GM23338 (cell line): ENCODE results near the gene OLR1. TPM values are rescaled to one million over a fixed set of nuclear protein-coding genes. Genes with fewer than 3 reads are reported as not detected.

Experiments
- ATAC-seq: fragments of 200-7000 bp; cut with Tn5 transposase; 3 replicates; pipeline ENCODE4 v1.9.1; 2020
- DNase-seq: peaks from one replicate; pipeline ENCODE4 v3.0.0-alpha.2; 2015; ENCODE audit warnings: low spot score
- H2AFZ ChIP-seq: fragments of 200-600 bp; sonication (generic); 2 replicates; pipeline ENCODE4 v1.8.0; 2016; ENCODE audit warnings: antibody characterized with exemption, mild to moderate bottlenecking, moderate library complexity
- H3F3A ChIP-seq: fragments of 200-600 bp; sonication (generic); replicated peaks from 2 replicates; pipeline ENCODE4 v1.8.0; 2017; ENCODE audit warnings: antibody characterized with exemption, mixed run types, low read depth
- H3K27ac ChIP-seq: fragments of 200-600 bp; sonication (generic); 2 replicates; pipeline ENCODE4 v1.6.1; 2016; ENCODE audit warnings: low read depth
- H3K27me3 ChIP-seq: fragments of 200-600 bp; sonication (generic); 2 replicates; pipeline ENCODE4 v1.8.0; 2016; ENCODE audit warnings: mild to moderate bottlenecking, mixed run types, moderate library complexity; ENCODE audit not compliant: insufficient read depth
- H3K36me3 ChIP-seq: fragments of 200-600 bp; sonication (generic); 2 replicates; pipeline ENCODE4 v1.8.0; 2016; ENCODE audit warnings: mild to moderate bottlenecking; ENCODE audit not compliant: insufficient read depth
- H3K4me1 ChIP-seq: fragments of 200-600 bp; sonication (generic); 2 replicates; pipeline ENCODE4 v1.8.0; 2016; ENCODE audit warnings: mild to moderate bottlenecking, moderate library complexity; ENCODE audit not compliant: insufficient read depth
- H3K4me2 ChIP-seq: fragments of 200-600 bp; sonication (generic); 2 replicates; pipeline ENCODE4 v1.7.1; 2017; ENCODE audit warnings: mixed run types
- H3K4me3 ChIP-seq: fragments of 200-600 bp; sonication (generic); 2 replicates; pipeline ENCODE4 v1.6.1; 2016; ENCODE audit warnings: mixed run types
- H3K79me2 ChIP-seq: fragments of 200-600 bp; sonication (generic); replicated peaks from 2 replicates; pipeline ENCODE4 v1.8.0; 2017; ENCODE audit warnings: mild to moderate bottlenecking; ENCODE audit not compliant: insufficient read depth
- H3K9me2 ChIP-seq: fragments of 200-600 bp; sonication (generic); 2 replicates; pipeline ENCODE4 v1.8.0; 2017; ENCODE audit not compliant: insufficient read depth
- H4K20me1 ChIP-seq: fragments of 200-600 bp; sonication (generic); replicated peaks from 2 replicates; pipeline ENCODE4 v1.8.0; 2017; ENCODE audit warnings: mild to moderate bottlenecking; ENCODE audit not compliant: insufficient read depth
- H3K27ac Mint-ChIP-seq: 2 replicates; pipeline ENCODE4 v1.8.0; 2020; ENCODE audit warnings: inconsistent platforms, mild to moderate bottlenecking, moderate library complexity, mixed read lengths
- H3K27me3 Mint-ChIP-seq: 3 replicates; pipeline ENCODE4 v1.8.0; 2022; ENCODE audit warnings: low read depth, mild to moderate bottlenecking, moderate library complexity, mixed read lengths, inconsistent platforms; ENCODE audit not compliant: insufficient read depth, poor library complexity
- H3K36me3 Mint-ChIP-seq: 3 replicates; pipeline ENCODE4 v1.8.0; 2021; ENCODE audit warnings: low read depth, mild to moderate bottlenecking, inconsistent platforms, moderate library complexity, mixed read lengths
- H3K4me1 Mint-ChIP-seq: 3 replicates; pipeline ENCODE4 v1.8.0; 2020; ENCODE audit warnings: mild to moderate bottlenecking, inconsistent platforms, mixed read lengths
- H3K4me3 Mint-ChIP-seq: 3 replicates; pipeline ENCODE4 v1.8.0; 2021; ENCODE audit warnings: moderate library complexity, mild to moderate bottlenecking, inconsistent platforms, mixed read lengths
- H3K9me3 Mint-ChIP-seq: 3 replicates; pipeline ENCODE4 v1.8.0; 2020; ENCODE audit warnings: moderate library complexity, mild to moderate bottlenecking, inconsistent platforms, mixed read lengths
- EZH2 ChIP-seq: fragments of 200-600 bp; sonication (generic); IDR thresholded peaks from one replicate; pipeline ENCODE4 v1.8.0; 2017; ENCODE audit warnings: antibody characterized with exemption, mild to moderate bottlenecking, low read depth; ENCODE audit not compliant: unreplicated experiment
- EZH2phosphoT487 ChIP-seq: fragments of 200-600 bp; sonication (generic); IDR thresholded peaks from one replicate; pipeline ENCODE4 v1.8.1; 2018; ENCODE audit warnings: antibody characterized with exemption; ENCODE audit not compliant: unreplicated experiment
- JUNB ChIP-seq: IDR thresholded peaks from one replicate; pipeline ENCODE4 v1.6.1; 2016; ENCODE audit warnings: antibody characterized with exemption; ENCODE audit not compliant: unreplicated experiment
- NANOG ChIP-seq: IDR thresholded peaks from 2 replicates; pipeline ENCODE4 v1.6.1; 2016; ENCODE audit warnings: antibody characterized with exemption, borderline replicate concordance
- STAT1 ChIP-seq: IDR thresholded peaks from one replicate; pipeline ENCODE4 v1.6.1; 2016; ENCODE audit warnings: antibody characterized with exemption; ENCODE audit not compliant: unreplicated experiment
- polyA plus RNA-seq: library from polyadenylated mRNA; unstranded; fragments of >200 nt; fragmentation: Nextera tagmentation; extraction: Ambion mirVana; gene quantifications from 2 replicates; pipeline ENCODE4 v1.2.1, GENCODE V29; 2016
- total RNA-seq: library from RNA; depleted of rRNA; stranded (reverse); fragments of >200 nt; shearing (Covaris generic); gene quantifications from 2 replicates; pipeline ENCODE4 v1.2.3, GENCODE V29; 2014
- TF ChIP-seq, protein P1 (sequence below): IDR thresholded peaks from one replicate; pipeline ENCODE4 v1.6.1; 2018; ENCODE audit warnings: antibody characterized with exemption; ENCODE audit not compliant: unreplicated experiment
- TF ChIP-seq, protein P2 (sequence below), 2 experiments: fragments of 200-600 bp in 1 of 2; sonication (generic) in 1 of 2; conservative IDR thresholded peaks; 2 replicates each; pipeline versions ENCODE4 v1.5.1 to v1.6.1; 2016 to 2017; ENCODE audit warnings: antibody characterized with exemption in 2 of 2, low read depth in 2 of 2, mild to moderate bottlenecking in 2 of 2, moderate library complexity in 1 of 2

Gene OLR1
- total and polyA plus RNA-seq, 2 experiments from 2014 or later = not detected

DNA sequence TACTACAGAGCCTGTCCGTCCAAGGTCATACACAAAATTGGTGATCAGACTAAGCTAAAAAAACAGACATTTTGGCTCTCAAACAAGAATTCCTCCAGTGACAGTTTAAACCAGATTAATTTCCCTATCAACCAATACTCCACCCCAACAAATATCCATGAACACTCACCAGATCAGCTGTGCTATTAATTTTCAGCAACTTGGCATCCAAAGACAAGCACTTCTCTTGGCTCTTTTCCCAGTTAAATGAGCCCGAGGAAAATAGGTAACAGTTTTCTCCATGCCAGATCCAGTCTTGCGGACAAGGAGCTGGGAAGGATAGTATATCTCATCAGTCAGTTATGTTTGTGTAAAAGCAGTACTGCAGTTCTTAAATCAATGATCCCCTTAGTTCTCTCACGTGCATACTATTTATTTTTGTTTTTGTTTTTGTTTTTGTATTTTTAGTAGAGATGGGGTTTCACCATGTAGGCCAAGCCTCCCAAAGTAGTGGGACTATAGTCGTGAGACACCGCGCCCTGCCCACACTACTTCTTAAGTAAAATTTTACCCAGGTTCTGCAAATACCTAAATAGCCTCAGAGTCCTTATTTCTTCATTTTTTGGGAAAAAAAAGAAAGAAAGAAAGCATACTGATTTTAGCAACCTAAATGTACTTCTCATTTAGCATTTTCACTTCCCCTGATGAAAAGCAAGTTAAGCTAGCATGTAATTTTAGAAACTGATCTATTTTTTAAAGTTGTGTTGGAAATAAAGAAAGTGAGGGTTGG, 11.1 kb downstream of the OLR1 start:
- Histone ChIP-seq H3K27me3 (no peaks in the 10 kb centered on the region), H3K4me3 (no peak overlapping the region), H3K36me3 (no peaks in the 10 kb centered on the region), H4K20me1 (no peaks in the 10 kb centered on the region), H2AFZ (peak overlapping the region; percentile 77; the same call in 1 of the 2 replicates), H3K4me2 (no peak overlapping the region), H3K27ac (no peak overlapping the region), H3K79me2 (no peaks in the 10 kb centered on the region), H3F3A (no peaks in the 10 kb centered on the region), H3K4me1 (no peaks in the 10 kb centered on the region), H3K9me2 (no peaks in the 10 kb centered on the region)
- no peak overlapping the region for H3K4me3 Mint-ChIP-seq
- H3K27ac Mint-ChIP-seq = no peak overlapping the region
- TF ChIP-seq JUNB = no peak
- TF ChIP-seq EZH2phosphoT487 = no peak
- no peak for TF ChIP-seq EZH2
- TF ChIP-seq, protein P1, sequence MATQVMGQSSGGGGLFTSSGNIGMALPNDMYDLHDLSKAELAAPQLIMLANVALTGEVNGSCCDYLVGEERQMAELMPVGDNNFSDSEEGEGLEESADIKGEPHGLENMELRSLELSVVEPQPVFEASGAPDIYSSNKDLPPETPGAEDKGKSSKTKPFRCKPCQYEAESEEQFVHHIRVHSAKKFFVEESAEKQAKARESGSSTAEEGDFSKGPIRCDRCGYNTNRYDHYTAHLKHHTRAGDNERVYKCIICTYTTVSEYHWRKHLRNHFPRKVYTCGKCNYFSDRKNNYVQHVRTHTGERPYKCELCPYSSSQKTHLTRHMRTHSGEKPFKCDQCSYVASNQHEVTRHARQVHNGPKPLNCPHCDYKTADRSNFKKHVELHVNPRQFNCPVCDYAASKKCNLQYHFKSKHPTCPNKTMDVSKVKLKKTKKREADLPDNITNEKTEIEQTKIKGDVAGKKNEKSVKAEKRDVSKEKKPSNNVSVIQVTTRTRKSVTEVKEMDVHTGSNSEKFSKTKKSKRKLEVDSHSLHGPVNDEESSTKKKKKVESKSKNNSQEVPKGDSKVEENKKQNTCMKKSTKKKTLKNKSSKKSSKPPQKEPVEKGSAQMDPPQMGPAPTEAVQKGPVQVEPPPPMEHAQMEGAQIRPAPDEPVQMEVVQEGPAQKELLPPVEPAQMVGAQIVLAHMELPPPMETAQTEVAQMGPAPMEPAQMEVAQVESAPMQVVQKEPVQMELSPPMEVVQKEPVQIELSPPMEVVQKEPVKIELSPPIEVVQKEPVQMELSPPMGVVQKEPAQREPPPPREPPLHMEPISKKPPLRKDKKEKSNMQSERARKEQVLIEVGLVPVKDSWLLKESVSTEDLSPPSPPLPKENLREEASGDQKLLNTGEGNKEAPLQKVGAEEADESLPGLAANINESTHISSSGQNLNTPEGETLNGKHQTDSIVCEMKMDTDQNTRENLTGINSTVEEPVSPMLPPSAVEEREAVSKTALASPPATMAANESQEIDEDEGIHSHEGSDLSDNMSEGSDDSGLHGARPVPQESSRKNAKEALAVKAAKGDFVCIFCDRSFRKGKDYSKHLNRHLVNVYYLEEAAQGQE = no peak
- H3K27me3 Mint-ChIP-seq = no peaks in the 10 kb centered on the region
- no peaks in the 10 kb centered on the region for H3K36me3 Mint-ChIP-seq
- H3K4me1 Mint-ChIP-seq = no peaks in the 10 kb centered on the region
- ATAC-seq = no peak
- DNase-seq = no peak
- H3K9me3 Mint-ChIP-seq = no peaks in the 10 kb centered on the region

DNA sequence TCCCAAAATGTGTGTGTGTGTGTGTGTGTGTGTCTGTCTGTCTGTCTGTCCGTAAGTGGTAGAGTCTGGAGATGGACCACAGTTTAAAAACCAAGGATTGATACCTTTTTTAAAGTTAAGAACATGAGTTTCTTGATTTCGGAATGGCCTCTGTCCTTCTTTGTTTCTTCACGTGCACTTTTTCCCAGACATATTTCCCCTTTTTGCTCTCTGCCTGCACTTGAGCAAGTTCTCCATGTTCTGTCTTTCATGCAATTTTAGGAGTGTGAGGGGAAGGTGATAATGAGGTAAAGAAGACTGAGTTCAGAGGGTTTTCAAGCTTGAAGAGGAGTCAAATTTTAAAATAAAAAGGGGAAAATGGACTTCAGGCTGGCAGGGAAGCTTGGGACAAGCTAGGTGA, 12.7 kb downstream of the OLR1 start:
- Histone ChIP-seq H3K79me2 (no peaks in the 10 kb centered on the region), H3K36me3 (no peaks in the 10 kb centered on the region), H3K9me2 (no peaks in the 10 kb centered on the region), H3K4me3 (no peak overlapping the region), H3F3A (no peaks in the 10 kb centered on the region), H3K27me3 (no peaks in the 10 kb centered on the region), H3K4me2 (no peak overlapping the region), H3K27ac (no peak overlapping the region), H4K20me1 (no peaks in the 10 kb centered on the region), H3K4me1 (peaks cover 5% of the 10 kb centered on the region; the same call in 1 of the 2 replicates), H2AFZ (no peak overlapping the region)
- no peak overlapping the region for H3K27ac Mint-ChIP-seq
- no peaks in the 10 kb centered on the region for H3K36me3 Mint-ChIP-seq
- no peak for TF ChIP-seq NANOG
- no peak for TF ChIP-seq EZH2phosphoT487
- TF ChIP-seq, protein P1 = no peak
- TF ChIP-seq JUNB = no peak
- TF ChIP-seq, protein P2, sequence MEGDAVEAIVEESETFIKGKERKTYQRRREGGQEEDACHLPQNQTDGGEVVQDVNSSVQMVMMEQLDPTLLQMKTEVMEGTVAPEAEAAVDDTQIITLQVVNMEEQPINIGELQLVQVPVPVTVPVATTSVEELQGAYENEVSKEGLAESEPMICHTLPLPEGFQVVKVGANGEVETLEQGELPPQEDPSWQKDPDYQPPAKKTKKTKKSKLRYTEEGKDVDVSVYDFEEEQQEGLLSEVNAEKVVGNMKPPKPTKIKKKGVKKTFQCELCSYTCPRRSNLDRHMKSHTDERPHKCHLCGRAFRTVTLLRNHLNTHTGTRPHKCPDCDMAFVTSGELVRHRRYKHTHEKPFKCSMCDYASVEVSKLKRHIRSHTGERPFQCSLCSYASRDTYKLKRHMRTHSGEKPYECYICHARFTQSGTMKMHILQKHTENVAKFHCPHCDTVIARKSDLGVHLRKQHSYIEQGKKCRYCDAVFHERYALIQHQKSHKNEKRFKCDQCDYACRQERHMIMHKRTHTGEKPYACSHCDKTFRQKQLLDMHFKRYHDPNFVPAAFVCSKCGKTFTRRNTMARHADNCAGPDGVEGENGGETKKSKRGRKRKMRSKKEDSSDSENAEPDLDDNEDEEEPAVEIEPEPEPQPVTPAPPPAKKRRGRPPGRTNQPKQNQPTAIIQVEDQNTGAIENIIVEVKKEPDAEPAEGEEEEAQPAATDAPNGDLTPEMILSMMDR (conservative IDR thresholded peaks at IDR 0.05; ENCODE audit: low read depth in 2 of 2) = no peak
- TF ChIP-seq STAT1 = no peak
- H3K27me3 Mint-ChIP-seq = no peaks in the 10 kb centered on the region
- DNase-seq (no peak), ATAC-seq (no peak)
- H3K9me3 Mint-ChIP-seq = no peaks in the 10 kb centered on the region
- peaks cover under 1% of the 10 kb centered on the region; the same call in 1 of the 3 replicates for H3K4me1 Mint-ChIP-seq
- no peak overlapping the region for H3K4me3 Mint-ChIP-seq
